Stimulated activated CD8-positive, alpha-beta memory T cell treated with anti-CD3 and anti-CD28 coated beads, Interleukin-4, amount 100 ng/mL, for 48 hours (primary cell): ENCODE results near the gene ELAC2.
"Not testable (repeated sequence)": the region's sequence is repeated elsewhere in the genome, so short reads cannot be mapped to it uniquely, and the experiment has no call there.

Source experiments
- DNase-seq: peaks from one replicate; pipeline ENCODE4 v3.0.0-alpha.2; 2020

ELAC2 gene

DNA sequence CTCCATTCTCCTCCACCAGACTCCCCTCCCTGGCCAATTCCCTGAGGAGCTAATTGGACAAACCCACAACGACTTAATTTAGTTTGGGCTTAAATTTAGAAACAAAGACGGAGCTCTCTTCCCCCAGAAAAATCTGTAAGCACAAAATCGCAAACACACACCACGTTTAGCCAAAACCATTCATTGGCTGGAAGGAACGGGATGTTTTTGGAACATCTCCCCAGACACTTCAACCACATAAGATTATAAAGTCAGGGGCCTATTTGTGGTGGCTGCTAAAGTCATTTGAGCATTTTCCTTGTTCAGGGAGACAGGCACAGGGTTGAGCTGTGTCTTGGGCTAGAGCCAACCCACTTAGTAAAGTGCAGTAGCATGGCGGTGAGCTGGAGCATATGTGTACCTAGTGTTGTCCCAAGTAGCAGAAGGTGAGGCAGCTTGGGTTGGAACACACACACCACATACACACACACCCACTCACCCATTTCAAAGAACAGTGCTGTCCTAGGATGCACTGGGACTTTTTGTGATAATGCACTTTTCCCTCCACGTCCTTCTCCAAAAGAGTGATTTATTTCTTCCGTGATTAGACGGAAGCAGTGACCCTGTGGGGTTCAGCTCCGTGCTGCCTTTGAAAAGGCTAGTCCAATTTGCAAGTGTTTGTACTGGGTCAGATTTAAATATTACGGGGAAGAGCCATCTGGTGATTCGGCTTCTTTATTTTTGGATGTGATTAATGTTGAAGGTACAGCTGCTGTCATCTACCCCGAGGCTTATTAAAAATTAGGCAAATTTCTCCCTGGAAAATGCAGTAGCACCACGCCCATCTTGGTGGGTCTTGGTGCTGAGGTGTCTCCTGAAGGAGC lies 32.2 kb downstream of the ELAC2 start:
- no peak for DNase-seq

DNA sequence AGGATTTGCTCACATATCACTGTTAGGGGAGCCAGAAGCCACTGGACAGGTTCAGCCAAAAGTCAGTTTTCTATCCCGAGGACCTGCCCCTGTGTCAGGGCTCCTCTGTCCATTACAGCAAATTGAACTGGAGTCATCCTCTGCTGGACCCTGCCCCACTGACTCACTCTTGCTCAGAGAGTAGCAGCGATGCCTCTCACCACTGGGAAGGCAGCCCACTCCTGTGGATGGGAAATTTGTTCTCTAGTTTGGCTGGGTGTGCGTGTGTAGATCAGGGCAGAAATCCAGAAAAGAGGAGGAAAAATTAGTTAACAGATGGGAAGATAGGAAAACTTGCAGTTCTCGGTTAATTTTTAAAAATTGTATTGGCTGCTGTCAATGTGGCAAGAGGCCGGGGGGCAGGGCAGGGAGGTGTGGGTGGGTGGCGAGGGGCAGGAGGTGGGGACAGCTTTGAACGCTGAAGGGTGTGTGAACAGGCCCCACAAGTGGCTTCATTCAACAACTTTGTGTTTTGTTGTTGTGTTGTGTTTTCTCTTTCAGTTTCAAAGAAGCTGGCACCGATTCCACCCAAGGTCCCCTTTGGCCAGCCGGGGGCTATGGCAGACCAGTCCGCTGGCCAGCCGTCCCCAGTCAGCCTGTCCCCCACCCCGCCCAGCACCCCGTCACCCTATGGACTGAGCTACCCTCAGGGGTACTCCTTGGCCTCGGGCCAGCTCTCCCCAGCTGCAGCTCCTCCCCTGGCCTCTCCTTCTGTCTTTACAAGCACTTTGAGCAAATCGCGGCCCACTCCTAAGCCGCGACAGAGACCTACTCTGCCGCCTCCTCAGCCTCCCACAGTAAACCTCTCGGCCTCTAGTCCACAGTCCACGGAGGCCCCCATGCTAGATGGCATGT lies 33.6 kb downstream of the ELAC2 start:
- no peak for DNase-seq

DNA sequence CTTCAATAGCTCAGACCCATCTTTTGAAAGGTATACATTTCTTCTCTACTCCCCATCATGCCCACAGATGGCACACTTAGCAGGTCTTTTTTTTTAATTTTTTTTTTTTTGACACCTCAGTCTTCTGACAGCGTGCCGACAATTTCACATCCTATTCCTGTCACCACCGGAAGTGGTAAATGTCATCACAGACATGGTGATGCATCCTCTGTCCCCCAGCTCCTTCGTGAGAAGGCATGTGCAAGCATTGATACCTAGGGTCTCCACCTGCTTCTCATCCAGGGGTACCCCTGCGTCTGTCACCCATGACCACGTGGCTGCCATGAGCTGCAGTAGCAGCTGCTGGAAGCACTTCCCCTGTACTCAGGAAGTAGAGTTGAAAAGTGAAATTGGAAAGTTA lies 35.6 kb downstream of the ELAC2 start:
- DNase-seq = no peak

DNA sequence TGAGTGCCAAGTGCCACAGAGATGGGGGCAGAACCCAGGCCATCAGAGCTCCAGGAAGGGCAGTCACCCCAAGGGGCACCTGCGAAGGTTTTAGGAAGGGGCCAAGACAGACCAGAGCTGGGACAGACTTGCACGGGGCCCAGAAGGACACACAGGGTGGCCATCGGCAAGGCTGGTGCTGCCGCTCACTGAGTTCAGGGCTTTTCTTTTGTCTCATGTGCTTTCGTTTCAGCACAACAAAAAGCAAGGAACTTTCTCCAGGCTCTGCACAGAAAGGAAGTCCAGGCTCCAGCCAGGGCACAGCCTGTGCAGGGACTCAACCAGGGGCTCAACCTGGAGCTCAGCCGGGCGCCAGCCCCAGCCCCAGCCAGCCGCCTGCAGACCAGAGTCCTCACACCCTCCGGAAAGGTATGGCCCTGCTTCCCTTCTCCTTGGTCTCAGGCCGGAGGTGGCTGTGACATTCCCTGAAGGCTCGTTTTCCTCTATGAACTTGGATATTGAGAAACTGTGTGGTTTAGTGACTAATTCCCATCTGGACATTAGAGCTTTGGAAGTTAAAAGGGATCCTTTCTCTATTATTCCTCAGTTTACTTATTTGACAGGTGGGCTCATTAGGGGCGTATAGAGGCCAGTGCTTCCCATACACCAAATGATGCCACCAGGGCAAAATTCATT lies 37.9 kb downstream of the ELAC2 start:
- DNase-seq = no peak

DNA sequence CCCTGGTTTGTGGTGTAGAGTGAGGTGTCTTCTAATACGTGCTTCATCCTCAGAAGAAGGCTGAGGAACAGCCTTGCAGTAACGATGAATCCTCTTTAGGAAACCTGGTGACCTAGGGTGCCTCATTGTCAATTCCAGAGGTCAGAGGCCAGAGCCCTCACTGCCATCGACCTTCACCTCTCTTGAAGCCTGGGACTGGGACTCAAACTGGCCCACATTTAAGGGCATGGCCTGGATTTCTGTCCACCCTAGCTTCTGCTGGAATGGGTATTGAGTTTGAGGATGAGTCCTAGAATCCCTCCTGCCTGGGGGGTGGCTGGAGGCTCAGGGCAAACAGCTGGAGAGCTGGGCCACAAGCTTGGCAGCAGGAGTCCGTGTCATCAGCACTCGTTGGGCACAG lies 38.6 kb downstream of the ELAC2 start:
- no peak for DNase-seq

DNA sequence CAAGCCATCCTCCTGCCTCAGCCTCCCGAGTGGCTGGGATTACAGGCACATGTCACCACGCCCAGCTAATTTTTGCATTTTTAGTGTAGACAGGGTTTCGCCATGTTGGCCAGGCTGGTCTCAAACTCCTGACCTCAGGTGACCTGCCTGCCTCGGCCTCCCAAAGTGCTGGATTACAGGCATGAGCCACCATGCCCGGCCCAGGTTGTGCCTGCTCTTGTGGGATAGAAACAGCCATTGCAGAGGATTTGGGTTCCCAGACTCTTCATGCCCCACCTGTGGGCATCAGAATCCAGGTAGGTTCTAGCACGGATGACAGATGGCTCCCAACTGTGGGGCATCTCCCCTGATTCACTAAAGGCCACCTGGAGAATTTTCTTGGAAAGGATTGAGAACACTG lies 39.0 kb downstream of the ELAC2 start:
- DNase-seq = not testable (repeated sequence)

DNA sequence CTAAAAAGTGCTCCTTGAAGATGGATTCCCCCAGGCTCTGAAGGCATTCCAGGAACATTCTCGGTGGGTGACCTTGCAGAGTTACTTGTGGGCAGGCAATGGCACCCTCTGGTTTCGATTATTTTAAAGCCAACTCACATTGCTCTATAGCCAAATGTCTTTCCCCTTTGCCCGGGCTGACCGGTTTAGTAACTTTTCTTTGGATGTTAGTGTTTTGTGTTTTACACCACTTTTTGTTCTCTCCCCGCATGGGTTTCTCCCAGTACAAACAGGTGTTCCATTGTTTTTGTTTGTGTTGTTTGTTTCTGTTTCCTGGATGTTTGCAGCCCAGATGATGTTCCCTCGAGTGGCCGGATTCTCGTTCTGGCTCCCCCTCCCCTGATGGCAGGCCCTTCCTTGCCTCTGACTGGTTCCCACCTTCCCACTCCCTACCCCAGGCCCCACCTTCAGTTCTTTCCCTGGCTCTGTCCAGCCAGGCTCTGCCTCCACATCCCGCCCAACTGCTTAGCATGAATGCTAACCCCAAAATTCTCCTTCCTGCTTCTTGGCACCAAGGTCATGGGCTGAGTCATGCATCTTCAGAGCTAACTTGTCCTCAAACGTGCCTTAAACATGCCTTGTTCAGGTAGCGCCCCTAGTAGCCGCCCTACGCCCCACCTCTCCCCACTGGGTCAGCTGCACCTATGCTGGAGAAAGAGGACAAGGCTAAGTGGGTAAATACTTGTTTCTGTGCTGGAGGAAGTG lies 40.6 kb downstream of the ELAC2 start:
- DNase-seq = no peak

DNA sequence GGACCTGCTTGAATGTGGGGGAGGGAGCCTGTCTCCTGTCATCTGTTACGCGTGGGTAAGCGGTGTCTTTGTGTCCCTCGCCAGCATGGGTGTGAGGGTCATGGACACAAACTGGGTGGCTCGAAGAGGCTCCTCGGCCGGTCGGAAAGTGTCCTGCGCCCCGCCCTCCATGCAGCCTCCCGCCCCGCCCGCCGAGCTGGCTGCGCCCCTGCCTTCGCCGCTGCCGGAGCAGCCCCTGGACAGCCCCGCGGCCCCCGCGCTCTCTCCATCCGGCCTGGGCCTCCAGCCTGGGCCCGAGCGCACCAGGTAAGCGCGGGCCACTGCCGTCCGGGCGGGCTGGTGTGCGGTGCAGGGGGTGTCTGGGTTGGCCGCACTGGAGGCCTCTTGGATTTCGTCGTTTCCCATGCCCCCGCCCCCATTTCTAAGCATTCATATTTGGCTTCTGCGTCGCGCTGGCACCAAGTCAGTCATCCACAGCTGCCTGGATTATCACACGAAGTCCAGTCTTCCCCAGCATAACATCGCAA lies 43.8 kb downstream of the ELAC2 start:
- DNase-seq = no peak

DNA sequence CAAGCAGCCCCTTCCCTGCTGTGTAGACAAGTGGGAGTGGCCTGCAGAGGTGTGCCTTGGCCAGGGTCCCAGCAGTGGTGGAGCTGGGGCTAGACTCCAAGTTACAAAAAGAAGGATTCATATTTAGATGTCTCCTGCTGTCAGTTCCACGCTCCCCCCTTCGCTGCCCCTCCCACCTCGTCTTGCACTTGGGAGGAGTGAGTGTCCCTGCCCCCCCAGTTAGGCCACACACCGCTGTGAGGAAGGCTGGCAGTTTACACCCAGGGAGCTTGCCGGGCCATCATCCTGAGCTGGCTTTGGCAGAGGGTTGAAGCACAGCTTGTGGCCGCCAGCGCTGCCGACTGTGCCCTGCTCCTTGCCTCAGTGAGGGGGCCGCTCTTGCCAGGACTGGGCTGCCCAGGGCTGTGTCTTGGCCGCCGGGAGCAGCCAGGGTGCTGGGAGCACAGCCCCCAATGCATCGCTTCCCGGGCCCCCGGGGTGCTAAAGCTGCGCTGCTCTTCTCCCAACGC lies 44.3 kb downstream of the ELAC2 start:
- no peak for DNase-seq

DNA sequence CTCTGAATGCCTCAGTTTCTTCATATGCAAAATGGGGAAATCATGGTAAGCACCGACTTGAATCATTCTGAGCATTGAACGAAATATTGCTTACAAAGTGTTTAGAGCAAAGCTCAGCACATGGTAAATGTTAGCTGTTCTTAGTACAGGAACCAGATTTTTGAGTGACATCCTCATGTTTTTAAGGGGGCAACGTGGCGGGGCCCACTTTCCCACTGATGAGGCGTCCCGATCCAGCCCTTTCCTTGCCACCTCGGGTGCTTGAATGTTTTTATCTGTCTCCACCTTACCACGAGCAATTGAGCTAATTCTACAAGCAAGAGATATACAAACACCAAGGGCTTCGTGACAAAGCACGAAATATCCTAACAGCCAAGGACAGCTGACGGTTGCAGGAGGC lies 49.9 kb downstream of the ELAC2 start:
- no peak for DNase-seq

DNA sequence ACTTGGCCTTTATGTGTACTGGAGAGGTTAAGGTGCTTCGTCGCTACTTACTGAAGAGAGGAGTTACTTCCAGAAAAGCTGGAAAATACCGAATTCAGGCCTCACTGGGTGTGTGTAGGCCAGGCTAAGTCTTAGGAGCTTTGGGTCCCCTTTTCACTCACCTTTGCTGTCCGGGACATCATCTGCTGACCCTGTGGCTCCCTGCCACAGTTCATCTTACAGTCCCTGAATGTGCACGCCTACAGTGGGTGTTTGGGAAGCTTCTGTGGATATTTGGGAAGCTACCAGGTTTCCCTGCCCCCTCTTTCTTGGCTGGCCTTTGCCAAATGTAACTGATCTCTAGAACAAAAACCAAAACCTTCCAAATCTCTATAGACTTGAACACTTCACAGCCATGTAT lies 51.4 kb downstream of the ELAC2 start:
- no peak for DNase-seq

DNA sequence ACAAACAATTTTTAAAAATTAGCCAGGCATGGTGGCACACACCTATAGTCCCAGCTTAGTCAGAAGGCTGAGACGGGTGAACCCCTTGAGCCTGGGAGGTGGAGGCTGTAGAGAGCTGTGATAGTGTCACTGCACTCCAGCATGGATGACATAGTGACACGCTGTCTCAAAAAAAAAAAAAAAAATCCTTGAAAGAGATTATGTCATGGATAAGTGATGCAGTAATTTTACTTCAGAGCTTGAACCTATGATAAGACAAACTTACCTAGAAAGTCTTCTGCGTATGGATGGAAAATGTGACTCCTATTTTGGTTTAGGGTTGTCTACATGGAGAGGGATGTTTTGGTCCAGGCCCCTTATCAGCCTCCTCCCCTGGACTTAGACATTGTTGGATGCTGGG lies 51.8 kb downstream of the ELAC2 start:
- no peak for DNase-seq

DNA sequence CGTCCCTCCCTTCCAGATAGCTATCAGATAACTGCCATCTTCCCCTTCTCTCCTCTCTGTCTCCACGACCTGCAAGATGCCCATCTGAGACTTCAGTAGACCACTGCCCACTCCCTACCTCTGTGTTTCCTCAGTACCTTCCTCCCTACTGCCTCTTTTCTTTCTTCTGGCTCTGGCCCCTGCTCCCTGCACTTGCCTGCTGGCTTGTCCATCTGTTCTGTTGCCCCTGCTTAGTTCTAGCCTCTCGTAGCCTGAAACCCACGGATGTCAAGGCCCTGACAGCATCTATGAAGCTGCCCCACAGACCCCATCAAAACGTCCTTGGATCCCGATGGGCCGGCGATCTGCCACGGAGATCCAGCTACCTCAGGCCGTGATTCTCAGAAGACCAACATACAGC lies 53.0 kb downstream of the ELAC2 start:
- DNase-seq = no peak

DNA sequence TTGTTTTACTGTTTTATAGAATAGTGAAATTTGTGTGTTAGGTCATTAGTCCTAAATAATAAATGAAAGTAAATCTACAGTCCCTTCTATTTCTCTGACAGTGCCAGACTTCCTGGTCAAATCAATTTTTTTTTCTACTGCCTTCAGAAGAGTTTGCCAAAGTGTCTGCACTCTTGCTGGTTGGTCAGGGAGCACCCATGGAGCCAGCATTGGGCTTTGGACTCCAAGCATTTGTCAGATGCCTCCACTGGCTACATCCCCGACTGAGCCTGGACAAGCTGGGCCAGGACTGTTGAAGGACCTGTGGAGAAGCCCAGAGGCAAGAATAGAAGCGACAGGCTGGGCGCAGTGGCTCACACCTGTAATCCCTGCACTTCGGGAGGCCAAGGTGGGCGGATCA lies 53.7 kb downstream of the ELAC2 start:
- DNase-seq = no peak

DNA sequence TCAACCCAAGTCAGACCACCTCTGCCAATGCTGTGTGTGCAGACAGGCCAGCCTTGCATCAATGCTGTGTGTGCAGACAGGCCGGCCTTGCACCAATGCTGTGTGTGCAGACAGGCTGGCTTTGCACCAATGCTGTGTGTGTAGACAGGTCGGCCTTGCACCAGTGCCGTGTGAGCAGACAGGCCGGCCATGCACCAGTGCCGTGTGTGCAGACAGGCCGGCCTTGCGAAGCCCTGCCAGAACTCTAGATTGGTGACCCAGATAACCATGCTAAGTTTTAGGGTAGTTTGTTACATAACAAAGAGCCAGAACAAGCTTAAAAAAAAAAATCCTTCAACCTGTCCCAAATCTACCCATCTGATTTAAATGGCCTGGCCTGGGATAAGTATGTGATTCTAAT lies 54.3 kb downstream of the ELAC2 start:
- DNase-seq = no peak

DNA sequence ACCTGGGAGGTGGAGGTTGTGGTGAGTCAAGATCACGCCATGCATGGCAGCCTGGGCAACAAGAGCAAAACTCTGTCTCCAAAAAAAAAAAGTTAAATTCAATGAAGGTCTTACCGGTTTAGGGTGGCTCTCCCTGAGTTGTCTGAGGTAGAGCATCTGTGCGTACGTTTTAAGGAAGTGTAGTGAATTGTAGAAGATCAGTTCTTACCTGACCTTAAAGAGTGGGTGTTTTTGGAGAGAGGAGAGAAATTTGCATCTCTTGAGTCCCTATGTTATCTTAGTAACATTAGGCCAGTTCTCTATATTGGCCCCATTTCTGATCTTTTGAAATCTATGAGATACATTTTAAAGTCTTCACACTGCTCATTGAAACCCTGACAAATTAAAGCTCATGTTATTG lies 56.2 kb downstream of the ELAC2 start:
- DNase-seq = no peak

DNA sequence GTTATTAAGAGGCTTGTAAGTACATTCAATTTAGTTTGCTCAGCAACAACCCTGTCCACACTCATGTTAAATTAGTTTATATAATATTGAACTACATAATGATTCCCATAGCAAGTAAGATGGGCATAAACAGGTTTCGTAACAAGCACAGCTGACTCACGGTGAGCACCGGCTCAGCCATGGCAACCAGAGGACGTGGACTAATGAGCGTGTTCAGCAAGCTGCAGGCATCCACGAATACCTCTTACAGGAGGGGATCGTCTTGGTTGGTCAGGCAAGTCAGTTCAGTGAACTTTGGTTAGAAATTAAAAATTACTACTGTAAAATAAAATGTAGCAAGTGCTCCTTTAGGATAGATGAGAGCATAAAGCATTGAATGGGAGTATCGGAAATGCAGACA lies 58.4 kb downstream of the ELAC2 start:
- no peak for DNase-seq

DNA sequence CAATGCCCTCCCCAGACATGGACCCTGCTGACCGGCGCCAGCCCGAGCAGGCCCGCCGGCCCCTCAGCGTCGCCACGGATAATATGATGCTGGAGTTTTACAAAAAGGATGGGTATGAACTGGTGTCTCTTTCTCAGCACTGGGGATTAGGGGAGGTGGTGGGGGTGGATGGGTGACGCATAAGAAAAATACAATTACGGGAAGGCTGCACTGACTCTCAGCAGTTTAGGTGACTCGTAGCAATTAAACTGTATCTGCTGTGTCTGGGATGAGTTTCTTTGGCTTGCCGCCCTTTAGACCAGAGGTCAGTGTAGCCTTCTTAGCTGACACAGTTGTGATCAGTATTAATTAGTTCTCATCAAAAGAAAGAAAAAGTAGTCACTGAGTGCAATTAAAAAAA lies 59.0 kb downstream of the ELAC2 start:
- no peak for DNase-seq

DNA sequence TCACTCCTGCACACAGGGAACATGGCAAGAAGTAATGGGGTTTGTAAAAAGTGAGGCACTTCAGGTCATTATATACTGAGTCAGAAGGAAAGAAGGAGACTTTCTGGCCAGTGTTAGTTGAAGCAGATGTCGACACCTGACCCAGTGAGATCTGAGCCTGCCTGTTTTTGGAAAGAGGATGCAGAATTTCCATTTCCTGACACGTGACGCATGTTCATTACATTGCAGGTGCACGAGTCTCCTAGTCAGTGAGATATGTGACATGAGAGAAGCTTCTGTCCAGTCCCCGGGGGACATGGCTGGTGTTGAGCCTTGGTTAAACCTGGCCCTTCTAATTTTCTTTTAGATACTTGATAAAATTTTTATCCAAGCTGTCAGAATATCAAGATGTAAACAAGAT lies 62.3 kb downstream of the ELAC2 start:
- DNase-seq = no peak

DNA sequence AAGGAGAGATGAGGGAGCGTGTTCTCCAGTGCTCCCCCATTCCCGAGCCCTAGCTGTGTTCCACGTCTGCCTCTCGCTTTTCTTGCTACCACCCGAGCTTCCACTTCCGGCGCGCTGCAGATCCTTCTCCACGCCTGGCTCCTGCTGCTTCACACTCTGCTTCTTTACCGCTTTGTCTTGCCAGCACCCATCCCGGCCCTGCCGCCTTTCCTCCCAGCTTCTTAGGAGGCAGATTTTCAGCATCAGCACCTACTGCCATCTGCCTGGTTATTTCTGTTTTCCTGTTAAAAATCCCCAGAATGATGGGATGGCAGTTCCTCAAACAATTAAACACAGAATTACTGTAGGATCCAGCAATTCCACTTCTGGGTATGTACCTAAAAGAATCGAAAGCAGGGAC lies 64.7 kb downstream of the ELAC2 start:
- no peak for DNase-seq

DNA sequence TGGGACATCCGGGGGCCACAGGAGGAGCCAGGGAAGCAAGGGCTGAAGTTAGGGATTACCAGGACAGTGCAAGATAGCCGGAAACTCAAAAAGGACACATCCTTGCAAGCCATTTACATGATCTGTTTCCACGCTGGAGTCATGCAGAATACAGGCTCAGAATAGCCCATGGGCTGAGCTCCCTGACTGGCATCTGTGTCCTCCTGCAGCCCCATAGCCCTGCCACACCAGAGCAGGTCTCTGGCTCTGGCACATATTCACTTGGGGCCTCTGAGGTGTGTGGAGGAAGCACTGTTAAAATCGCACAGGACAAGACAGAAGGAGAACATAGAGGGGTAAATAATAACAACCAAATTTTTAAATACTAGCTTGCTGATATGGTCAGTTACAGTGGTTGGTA lies 65.8 kb downstream of the ELAC2 start:
- DNase-seq = no peak

DNA sequence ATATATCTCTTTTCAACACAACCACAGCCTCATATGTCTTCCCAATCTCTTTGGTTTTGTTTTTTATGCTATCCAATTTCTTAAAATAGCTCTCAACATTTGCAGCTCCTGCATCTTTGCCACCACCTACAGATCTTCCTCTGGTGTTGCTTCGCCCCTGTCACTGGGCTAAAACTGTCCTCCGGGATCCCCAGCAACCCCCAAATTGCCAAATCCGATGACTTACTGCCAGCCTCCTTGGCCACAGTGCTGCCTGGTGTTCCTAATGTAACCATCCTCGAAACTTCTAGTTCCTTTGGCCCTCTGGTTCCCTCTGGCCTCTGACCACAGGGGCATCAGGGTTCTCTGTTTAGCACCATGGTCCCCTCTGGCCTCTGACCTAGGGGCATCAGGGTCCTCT lies 70.8 kb downstream of the ELAC2 start:
- no peak for DNase-seq
